ENCODE measurements around the gene ALDOA. TPM values are rescaled to one million over a fixed set of nuclear protein-coding genes. Genes with fewer than 3 reads are reported as not detected.

The ALDOA gene
- total and polyA plus RNA-seq, 10 of the 15 experiments (the other 5 are each of a cell fraction or from before 2014, with no cell fraction given): 218 to 2,339 (median 1,095) TPM

DNA sequence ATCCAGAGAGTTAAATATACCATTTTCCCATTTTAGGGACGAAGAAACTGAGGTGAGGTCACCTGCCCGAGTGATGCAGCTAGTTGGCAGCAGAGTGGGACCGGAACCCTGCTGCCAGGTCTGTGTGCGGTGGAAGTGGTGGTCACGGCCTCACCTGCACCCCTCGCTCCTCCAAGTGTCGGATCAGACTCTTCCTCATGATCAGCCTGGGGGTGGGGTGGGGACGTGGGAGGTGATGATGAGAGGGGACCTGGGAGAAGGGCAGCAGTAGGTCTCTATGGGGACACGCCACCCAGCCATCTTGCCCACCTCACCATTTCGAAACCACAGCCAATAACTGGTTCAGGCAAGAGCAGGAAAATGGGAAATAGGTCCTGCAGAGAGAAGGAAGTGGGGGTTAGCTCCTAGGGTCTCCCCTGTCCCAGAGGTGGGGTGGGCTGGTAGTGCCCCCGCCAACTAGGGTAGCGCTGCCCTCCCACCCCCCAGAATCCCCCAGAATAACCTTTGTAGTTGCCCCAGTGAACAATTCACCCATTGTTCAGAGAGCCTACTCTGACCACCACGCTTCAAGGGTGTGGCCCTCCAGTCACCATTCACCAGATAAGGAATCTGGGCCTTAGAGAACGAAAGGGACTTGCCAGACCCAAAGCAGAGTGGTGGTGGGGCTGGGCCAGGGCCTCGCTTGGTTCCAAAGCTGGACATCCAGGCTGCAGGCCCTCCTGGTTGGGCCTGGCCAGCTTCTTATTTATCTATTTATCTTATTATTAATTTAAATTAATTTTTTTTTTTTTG lies 42.7 kb downstream of the ALDOA start (continued):
- TF ChIP-seq MEF2B (IDR thresholded peaks at IDR 0.05; ENCODE audit: partially characterized antibody, poor library complexity, severe bottlenecking): no peak
- TF ChIP-seq, protein P1, sequence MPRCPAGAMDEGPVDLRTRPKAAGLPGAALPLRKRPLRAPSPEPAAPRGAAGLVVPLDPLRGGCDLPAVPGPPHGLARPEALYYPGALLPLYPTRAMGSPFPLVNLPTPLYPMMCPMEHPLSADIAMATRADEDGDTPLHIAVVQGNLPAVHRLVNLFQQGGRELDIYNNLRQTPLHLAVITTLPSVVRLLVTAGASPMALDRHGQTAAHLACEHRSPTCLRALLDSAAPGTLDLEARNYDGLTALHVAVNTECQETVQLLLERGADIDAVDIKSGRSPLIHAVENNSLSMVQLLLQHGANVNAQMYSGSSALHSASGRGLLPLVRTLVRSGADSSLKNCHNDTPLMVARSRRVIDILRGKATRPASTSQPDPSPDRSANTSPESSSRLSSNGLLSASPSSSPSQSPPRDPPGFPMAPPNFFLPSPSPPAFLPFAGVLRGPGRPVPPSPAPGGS (IDR thresholded peaks at IDR 0.05; ENCODE audit: borderline replicate concordance, insufficient read depth, low read depth, low read length, poor library complexity, severe bottlenecking): no peak

DNA sequence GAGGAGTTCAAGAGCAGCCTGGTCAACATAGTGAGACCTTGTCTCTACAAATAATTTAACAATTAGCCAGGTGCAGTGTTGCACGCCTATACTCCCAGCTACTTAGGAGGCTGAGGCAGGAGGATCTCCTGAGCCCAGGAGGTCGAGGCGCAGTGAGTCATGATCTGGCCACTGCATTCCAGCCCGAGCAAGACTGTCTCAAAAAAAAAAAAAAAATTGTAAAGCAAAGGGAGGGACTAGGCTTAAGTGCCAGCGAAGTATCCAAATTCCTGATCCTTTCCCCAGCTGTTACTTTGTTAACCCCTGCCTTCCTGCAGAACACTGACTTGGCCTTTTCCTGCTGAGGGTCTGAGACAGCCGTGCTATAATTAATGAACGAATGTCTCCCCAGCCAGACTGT lies 45.1 kb downstream of the ALDOA start:
- Histone ChIP-seq H3K4me3 (no peak overlapping the region), H3K4me2 (ENCODE audit: control insufficient read depth, insufficient read depth) (no peak overlapping the region), H4K20me1 (ENCODE audit: control insufficient read depth, insufficient read depth) (no peaks in the 10 kb centered on the region), H3K9me3 (replicated peaks; ENCODE audit: control insufficient read depth, insufficient read depth, low read length) (no peaks in the 10 kb centered on the region), H3K27me3 (replicated peaks in 1 of 2; ENCODE audit: control insufficient read depth in 2 of 2, insufficient read depth in 2 of 2, low read length in 1 of 2) (no peaks in the 10 kb centered on the region), H3K79me2 (ENCODE audit: control insufficient read depth, insufficient read depth, low read length) (no peaks in the 10 kb centered on the region), H3K36me3 (ENCODE audit: control insufficient read depth in 2 of 2, insufficient read depth in 2 of 2, low read length in 1 of 2) (no peaks in the 10 kb centered on the region), H3K9ac (ENCODE audit: control insufficient read depth, insufficient read depth, low read length) (no peak overlapping the region), H2AFZ (ENCODE audit: control insufficient read depth, low read depth, low read length) (no peak overlapping the region), H3K4me1 (ENCODE audit: control insufficient read depth, insufficient read depth, low read length) (peaks cover 2% of the 10 kb centered on the region), H3K27ac (ENCODE audit: control insufficient read depth, insufficient read depth) (no peak overlapping the region)
- BruUV-seq (replicated peaks): no TSS peak
- intact Hi-C loops (cut with micrococcal nuclease; ENCODE audit: unreplicated experiment) (no loop called here), in situ Hi-C loops (cut with MboI) (no loop called here)
- ChIA-PET SMC1A (ENCODE audit: uncharacterized antibody, unreplicated experiment) (no interaction called here), CTCF (interaction anchor here (1.1 to 3.0 kb wide), 4 partner anchors 14 to 75 kb away, joined by 5 to 22 read pairs (median 10); partner anchors contain the start of genes MAPK3 and TBX6), RAD21 (ENCODE audit: unreplicated experiment) (interaction anchor here (0.5 to 3.0 kb wide), 3 partner anchors 19 to 299 kb away, joined by 3 to 13 read pairs (median 3); partner anchors contain the start of gene TBX6), POLR2A (interaction anchor here (0.6 kb wide), 2 partner anchors 327 to 665 kb away, joined by 3 to 5 read pairs; no protein-coding TSS in a partner anchor)
- TF ChIP-seq MXI1 (IDR thresholded peaks at IDR 0.05; ENCODE audit: low read depth, low read length) (no peak), TBL1XR1 (IDR thresholded peaks at IDR 0.05; ENCODE audit: low read depth, low read length) (no peak), GABPA (IDR thresholded peaks at IDR 0.05; ENCODE audit: low read depth) (no peak)
- TF ChIP-seq, protein P2, sequence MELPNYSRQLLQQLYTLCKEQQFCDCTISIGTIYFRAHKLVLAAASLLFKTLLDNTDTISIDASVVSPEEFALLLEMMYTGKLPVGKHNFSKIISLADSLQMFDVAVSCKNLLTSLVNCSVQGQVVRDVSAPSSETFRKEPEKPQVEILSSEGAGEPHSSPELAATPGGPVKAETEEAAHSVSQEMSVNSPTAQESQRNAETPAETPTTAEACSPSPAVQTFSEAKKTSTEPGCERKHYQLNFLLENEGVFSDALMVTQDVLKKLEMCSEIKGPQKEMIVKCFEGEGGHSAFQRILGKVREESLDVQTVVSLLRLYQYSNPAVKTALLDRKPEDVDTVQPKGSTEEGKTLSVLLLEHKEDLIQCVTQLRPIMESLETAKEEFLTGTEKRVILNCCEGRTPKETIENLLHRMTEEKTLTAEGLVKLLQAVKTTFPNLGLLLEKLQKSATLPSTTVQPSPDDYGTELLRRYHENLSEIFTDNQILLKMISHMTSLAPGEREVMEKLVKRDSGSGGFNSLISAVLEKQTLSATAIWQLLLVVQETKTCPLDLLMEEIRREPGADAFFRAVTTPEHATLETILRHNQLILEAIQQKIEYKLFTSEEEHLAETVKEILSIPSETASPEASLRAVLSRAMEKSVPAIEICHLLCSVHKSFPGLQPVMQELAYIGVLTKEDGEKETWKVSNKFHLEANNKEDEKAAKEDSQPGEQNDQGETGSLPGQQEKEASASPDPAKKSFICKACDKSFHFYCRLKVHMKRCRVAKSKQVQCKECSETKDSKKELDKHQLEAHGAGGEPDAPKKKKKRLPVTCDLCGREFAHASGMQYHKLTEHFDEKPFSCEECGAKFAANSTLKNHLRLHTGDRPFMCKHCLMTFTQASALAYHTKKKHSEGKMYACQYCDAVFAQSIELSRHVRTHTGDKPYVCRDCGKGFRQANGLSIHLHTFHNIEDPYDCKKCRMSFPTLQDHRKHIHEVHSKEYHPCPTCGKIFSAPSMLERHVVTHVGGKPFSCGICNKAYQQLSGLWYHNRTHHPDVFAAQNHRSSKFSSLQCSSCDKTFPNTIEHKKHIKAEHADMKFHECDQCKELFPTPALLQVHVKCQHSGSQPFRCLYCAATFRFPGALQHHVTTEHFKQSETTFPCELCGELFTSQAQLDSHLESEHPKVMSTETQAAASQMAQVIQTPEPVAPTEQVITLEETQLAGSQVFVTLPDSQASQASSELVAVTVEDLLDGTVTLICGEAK (IDR thresholded peaks at IDR 0.05; ENCODE audit: borderline replicate concordance): no peak
- TF ChIP-seq, protein P3, sequence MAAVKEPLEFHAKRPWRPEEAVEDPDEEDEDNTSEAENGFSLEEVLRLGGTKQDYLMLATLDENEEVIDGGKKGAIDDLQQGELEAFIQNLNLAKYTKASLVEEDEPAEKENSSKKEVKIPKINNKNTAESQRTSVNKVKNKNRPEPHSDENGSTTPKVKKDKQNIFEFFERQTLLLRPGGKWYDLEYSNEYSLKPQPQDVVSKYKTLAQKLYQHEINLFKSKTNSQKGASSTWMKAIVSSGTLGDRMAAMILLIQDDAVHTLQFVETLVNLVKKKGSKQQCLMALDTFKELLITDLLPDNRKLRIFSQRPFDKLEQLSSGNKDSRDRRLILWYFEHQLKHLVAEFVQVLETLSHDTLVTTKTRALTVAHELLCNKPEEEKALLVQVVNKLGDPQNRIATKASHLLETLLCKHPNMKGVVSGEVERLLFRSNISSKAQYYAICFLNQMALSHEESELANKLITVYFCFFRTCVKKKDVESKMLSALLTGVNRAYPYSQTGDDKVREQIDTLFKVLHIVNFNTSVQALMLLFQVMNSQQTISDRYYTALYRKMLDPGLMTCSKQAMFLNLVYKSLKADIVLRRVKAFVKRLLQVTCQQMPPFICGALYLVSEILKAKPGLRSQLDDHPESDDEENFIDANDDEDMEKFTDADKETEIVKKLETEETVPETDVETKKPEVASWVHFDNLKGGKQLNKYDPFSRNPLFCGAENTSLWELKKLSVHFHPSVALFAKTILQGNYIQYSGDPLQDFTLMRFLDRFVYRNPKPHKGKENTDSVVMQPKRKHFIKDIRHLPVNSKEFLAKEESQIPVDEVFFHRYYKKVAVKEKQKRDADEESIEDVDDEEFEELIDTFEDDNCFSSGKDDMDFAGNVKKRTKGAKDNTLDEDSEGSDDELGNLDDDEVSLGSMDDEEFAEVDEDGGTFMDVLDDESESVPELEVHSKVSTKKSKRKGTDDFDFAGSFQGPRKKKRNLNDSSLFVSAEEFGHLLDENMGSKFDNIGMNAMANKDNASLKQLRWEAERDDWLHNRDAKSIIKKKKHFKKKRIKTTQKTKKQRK (IDR thresholded peaks at IDR 0.05; ENCODE audit: low read depth, low read length): no peak
- FAIRE-seq (no peak), DNase-seq (ENCODE audit: low read depth, low spot score) (no peak), ATAC-seq (no peak)
- 73% methylated on average over 7 of the region's 7 CpGs for WGBS (ENCODE audit: insufficient coverage, insufficient replicate concordance, low lambda C conversion rate, missing lambda C conversion rate)

Data from GM12878 (cell line).